GM18517 (cell line): ENCODE measurements around the gene HES4.
"Not testable (repeated sequence)": the region's sequence is repeated elsewhere in the genome, so short reads cannot be mapped to it uniquely, and the experiment has no call there.

Experiments
- ATAC-seq: cut with Tn5 transposase; IDR thresholded peaks from one replicate; pipeline ENCODE4 v1.9.1; 2021; ENCODE audit warnings: mild to moderate bottlenecking, moderate library complexity; ENCODE audit not compliant: unreplicated experiment

Gene HES4

GRCh38 chr1:1033731-1034438 is 34.0 kb upstream of the HES4 start:
- no peak for ATAC-seq

GRCh38 chr1:1033009-1033587 is 33.2 kb upstream of the HES4 start:
- peak; percentile 71 for ATAC-seq

GRCh38 chr1:1032424-1032823 is 32.5 kb upstream of the HES4 start:
- peak; percentile 7 for ATAC-seq

GRCh38 chr1:1031659-1032235 is 31.9 kb upstream of the HES4 start:
- no peak for ATAC-seq

- not testable (repeated sequence) for ATAC-seq
Observed at GRCh38 chr1:1030867-1031658, 31.2 kb upstream of the HES4 start.

- no peak for ATAC-seq
Observed at GRCh38 chr1:1027791-1028190, 27.9 kb upstream of the HES4 start.

- no peak for ATAC-seq
Observed at GRCh38 chr1:1026599-1027413, 26.9 kb upstream of the HES4 start.

GRCh38 chr1:1025730-1026129 is 25.8 kb upstream of the HES4 start:
- ATAC-seq = no peak

- no peak for ATAC-seq
Observed at GRCh38 chr1:1024771-1025699, 25.1 kb upstream of the HES4 start.

- no peak for ATAC-seq
Observed at GRCh38 chr1:1024149-1024770, 24.4 kb upstream of the HES4 start.

GRCh38 chr1:1023700-1024099 is 23.8 kb upstream of the HES4 start:
- no peak for ATAC-seq

GRCh38 chr1:1022302-1023009 is 22.6 kb upstream of the HES4 start:
- no peak for ATAC-seq

- ATAC-seq = no peak
Observed at GRCh38 chr1:1021920-1022259, 22.0 kb upstream of the HES4 start.

GRCh38 chr1:1021010-1021919 is 21.4 kb upstream of the HES4 start:
- no peak for ATAC-seq

GRCh38 chr1:1020415-1021009 is 20.6 kb upstream of the HES4 start:
- ATAC-seq = peak; percentile 19

- peak; percentile 17 for ATAC-seq
Observed at GRCh38 chr1:1020000-1020404, 20.1 kb upstream of the HES4 start, which contains the start of gene AGRN. Gene AGRN, plus strand, starts transcription at chr1:1020120. Its CDS starts 53 bp downstream, at chr1:1020173.
